GM19468 (cell line): ENCODE measurements around the gene ZG16.

Source experiments
- ATAC-seq: cut with Tn5 transposase; IDR thresholded peaks from one replicate; pipeline ENCODE4 v1.9.1; 2021; ENCODE audit warnings: mild to moderate bottlenecking, moderate library complexity, moderate number of reproducible peaks; ENCODE audit not compliant: unreplicated experiment; ENCODE audit errors: extremely low read depth

ZG16 gene

DNA sequence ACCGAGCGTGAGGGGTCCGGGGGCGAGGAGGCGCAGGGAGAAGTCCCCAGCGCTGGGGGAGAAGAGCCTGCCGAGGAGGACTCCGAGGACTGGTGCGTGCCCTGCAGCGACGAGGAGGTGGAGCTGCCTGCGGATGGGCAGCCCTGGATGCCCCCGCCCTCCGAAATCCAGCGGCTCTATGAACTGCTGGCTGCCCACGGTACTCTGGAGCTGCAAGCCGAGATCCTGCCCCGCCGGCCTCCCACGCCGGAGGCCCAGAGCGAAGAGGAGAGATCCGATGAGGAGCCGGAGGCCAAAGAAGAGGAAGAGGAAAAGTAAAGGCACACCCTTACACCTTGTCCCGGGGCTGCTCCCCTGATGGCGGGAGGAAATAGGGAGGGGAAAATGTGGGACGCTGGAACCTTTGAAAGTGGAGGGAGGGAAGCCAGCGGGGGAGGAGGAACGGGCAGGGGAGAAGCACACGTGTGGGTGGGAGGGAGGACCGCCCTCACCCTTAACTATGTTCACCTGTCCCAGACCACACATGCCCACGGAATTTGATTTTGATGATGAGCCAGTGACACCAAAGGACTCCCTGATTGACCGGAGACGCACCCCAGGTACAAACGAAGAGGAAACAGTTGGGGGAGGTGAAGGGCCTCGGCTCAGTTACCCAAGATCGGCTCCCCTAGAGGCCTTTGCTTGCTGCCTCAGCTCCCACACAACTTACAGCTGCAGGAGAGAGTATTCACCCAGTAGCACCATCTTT lies 38.8 kb downstream of the ZG16 start:
- ATAC-seq, result no peak

- no peak for ATAC-seq
Observed at GRCh38 chr16:29818082-29818481, 40.0 kb downstream of the ZG16 start.

DNA sequence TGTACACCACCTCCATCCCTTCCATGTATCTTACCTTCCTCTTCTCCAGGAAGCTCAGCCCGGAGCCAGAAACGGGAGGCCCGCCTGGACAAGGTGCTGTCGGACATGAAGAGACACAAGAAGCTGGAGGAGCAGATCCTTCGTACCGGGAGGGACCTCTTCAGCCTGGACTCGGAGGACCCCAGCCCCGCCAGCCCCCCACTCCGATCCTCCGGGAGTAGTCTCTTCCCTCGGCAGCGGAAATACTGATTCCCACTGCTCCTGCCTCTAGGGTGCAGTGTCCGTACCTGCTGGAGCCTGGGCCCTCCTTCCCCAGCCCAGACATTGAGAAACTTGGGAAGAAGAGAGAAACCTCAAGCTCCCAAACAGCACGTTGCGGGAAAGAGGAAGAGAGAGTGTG lies 41.5 kb downstream of the ZG16 start:
- no peak for ATAC-seq

GRCh38 chr16:29820271-29820701 lies 42.2 kb downstream of the ZG16 start, which contains the start of gene MVP:
Gene MVP (plus strand): TSS chr16:29820462. CDS start chr16:29830550, 10,088 bp downstream.
- ATAC-seq, result no peak

- ATAC-seq, result no peak
Observed at GRCh38 chr16:29820730-29821642, 42.9 kb downstream of the ZG16 start.

- no peak for ATAC-seq
Observed at GRCh38 chr16:29821643-29822115, 43.6 kb downstream of the ZG16 start.

GRCh38 chr16:29824589-29825144 lies 46.6 kb downstream of the ZG16 start:
- ATAC-seq, result no peak

- no peak for ATAC-seq
Observed at GRCh38 chr16:29825145-29826044, 47.3 kb downstream of the ZG16 start.

- ATAC-seq, result no peak
Observed at GRCh38 chr16:29826342-29826695, 48.3 kb downstream of the ZG16 start.

- ATAC-seq, result no peak
Observed at GRCh38 chr16:29830774-29831173, 52.7 kb downstream of the ZG16 start.

GRCh38 chr16:29831490-29831889 lies 53.4 kb downstream of the ZG16 start:
- no peak for ATAC-seq
